ENCODE measurements around the gene SHB. TPM values are rescaled to one million over a fixed set of nuclear protein-coding genes. Genes with fewer than 3 reads are reported as not detected.

The SHB gene
- total RNA-seq, 1 donor from 2014 or later: 1.1 TPM

- H3K79me2 ChIP-seq (ENCODE audit: low read depth): no peaks in the 10 kb centered on the region
- Mint-ChIP-seq H3K4me1 (peaks cover 15% of the 10 kb centered on the region), H3K9me3 (no peaks in the 10 kb centered on the region), H3K4me3 (no peak overlapping the region), H3K27ac (no peak overlapping the region), H3K27me3 (ENCODE audit: insufficient read depth, low read depth) (no peaks in the 10 kb centered on the region), H3K36me3 (no peaks in the 10 kb centered on the region)
- H3K4me1 ChIP-seq: peaks cover 14% of the 10 kb centered on the region
- no peaks in the 10 kb centered on the region for H3K9me3 ChIP-seq (ENCODE audit: low read depth)
- H3K9ac ChIP-seq: no peak overlapping the region
- H3K4me3 ChIP-seq: no peak overlapping the region
- no peak for DNase-seq (ENCODE audit: low spot score)
- H3K4me2 ChIP-seq: no peak overlapping the region
- no peaks in the 10 kb centered on the region for H3F3A ChIP-seq (ENCODE audit: low read depth)
- H3K27me3 ChIP-seq: no peaks in the 10 kb centered on the region
- H3K36me3 ChIP-seq: no peaks in the 10 kb centered on the region
- no peak for TF ChIP-seq EZH2phosphoT487 (IDR thresholded peaks at IDR 0.05)
- TF ChIP-seq CTCF (IDR thresholded peaks at IDR 0.05): no peak
- TF ChIP-seq EZH2 (IDR thresholded peaks at IDR 0.05): no peak
- H3K27ac ChIP-seq: no peak overlapping the region
- H4K20me1 ChIP-seq (ENCODE audit: low read depth): no peaks in the 10 kb centered on the region
- H2AFZ ChIP-seq (replicated peaks): no peak overlapping the region
Observed at GRCh38 chr9:38096238-38096805, 27.3 kb upstream of the SHB start.

- no peak overlapping the region for H3K27ac Mint-ChIP-seq
- H3K27me3 Mint-ChIP-seq (ENCODE audit: insufficient read depth, low read depth): no peaks in the 10 kb centered on the region
- H3K79me2 ChIP-seq (ENCODE audit: low read depth): no peaks in the 10 kb centered on the region
- H3K36me3 ChIP-seq: no peaks in the 10 kb centered on the region
- no peak overlapping the region for H3K27ac ChIP-seq
- H3K27me3 ChIP-seq: peaks cover 6% of the 10 kb centered on the region
- no peaks in the 10 kb centered on the region for H4K20me1 ChIP-seq (ENCODE audit: low read depth)
- no peak for TF ChIP-seq EZH2phosphoT487 (IDR thresholded peaks at IDR 0.05)
- peaks cover 20% of the 10 kb centered on the region for H3K4me1 ChIP-seq
- H3K4me2 ChIP-seq: no peak overlapping the region
- no peak for DNase-seq (ENCODE audit: low spot score)
- no peaks in the 10 kb centered on the region for H3F3A ChIP-seq (ENCODE audit: low read depth)
- H3K9ac ChIP-seq: no peak overlapping the region
- H3K9me3 ChIP-seq (ENCODE audit: low read depth): no peaks in the 10 kb centered on the region
- H3K36me3 Mint-ChIP-seq: no peaks in the 10 kb centered on the region
- H3K9me3 Mint-ChIP-seq: no peaks in the 10 kb centered on the region
- H3K4me3 Mint-ChIP-seq: no peak overlapping the region
- peaks cover 34% of the 10 kb centered on the region for H3K4me1 Mint-ChIP-seq
- no peak overlapping the region for H3K4me3 ChIP-seq
- H2AFZ ChIP-seq (replicated peaks): no peak overlapping the region
Observed at GRCh38 chr9:38094165-38094564, 25.1 kb upstream of the SHB start.

- peaks cover 5% of the 10 kb centered on the region for H3K27me3 Mint-ChIP-seq (ENCODE audit: insufficient read depth, low read depth)
- H3K79me2 ChIP-seq (ENCODE audit: low read depth): no peaks in the 10 kb centered on the region
- no peak for TF ChIP-seq EZH2 (IDR thresholded peaks at IDR 0.05)
- TF ChIP-seq EZH2phosphoT487 (IDR thresholded peaks at IDR 0.05): no peak
- TF ChIP-seq CTCF (IDR thresholded peaks at IDR 0.05): no peak
- no peak overlapping the region for H3K27ac Mint-ChIP-seq
- no peaks in the 10 kb centered on the region for H3K36me3 Mint-ChIP-seq
- no peak overlapping the region for H3K4me3 ChIP-seq
- no peak for DNase-seq (ENCODE audit: low spot score)
- no peaks in the 10 kb centered on the region for H3K9me3 ChIP-seq (ENCODE audit: low read depth)
- H3K4me3 Mint-ChIP-seq: no peak overlapping the region
- H3K36me3 ChIP-seq: no peaks in the 10 kb centered on the region
- peaks cover 39% of the 10 kb centered on the region for H3K4me1 Mint-ChIP-seq
- no peaks in the 10 kb centered on the region for H3K9me3 Mint-ChIP-seq
- H2AFZ ChIP-seq (replicated peaks): no peak overlapping the region
- H3F3A ChIP-seq (ENCODE audit: low read depth): no peaks in the 10 kb centered on the region
- no peak overlapping the region for H3K9ac ChIP-seq
- no peaks in the 10 kb centered on the region for H4K20me1 ChIP-seq (ENCODE audit: low read depth)
- no peak overlapping the region for H3K4me2 ChIP-seq
- peaks cover 20% of the 10 kb centered on the region for H3K4me1 ChIP-seq
- H3K27ac ChIP-seq: no peak overlapping the region
- H3K27me3 ChIP-seq: peaks cover 6% of the 10 kb centered on the region
Observed at GRCh38 chr9:38092656-38093055, 23.6 kb upstream of the SHB start.

DNA sequence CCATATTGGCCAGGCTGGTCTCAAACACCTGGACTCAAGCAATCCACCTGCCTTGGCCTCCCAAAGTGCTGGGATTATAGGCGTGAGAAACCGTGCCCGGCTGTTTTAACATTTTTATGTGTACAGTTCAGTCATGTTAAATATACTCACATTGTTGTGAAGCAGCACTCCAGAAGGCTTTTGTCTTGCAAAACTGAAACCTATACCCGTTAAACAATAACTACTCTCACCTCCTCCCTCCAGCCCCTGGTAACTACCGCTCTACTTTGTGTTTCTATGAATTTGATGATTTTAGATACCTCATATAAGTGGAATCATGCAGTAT is 23.1 kb upstream of the SHB start:
- H3K4me3 ChIP-seq: no peak overlapping the region
- no peak overlapping the region for H3K4me3 Mint-ChIP-seq
- H3K27me3 ChIP-seq: peaks cover 6% of the 10 kb centered on the region
- no peak for DNase-seq (ENCODE audit: low spot score)
- no peaks in the 10 kb centered on the region for H3K36me3 ChIP-seq
- peaks cover 41% of the 10 kb centered on the region for H3K4me1 Mint-ChIP-seq
- no peaks in the 10 kb centered on the region for H3K79me2 ChIP-seq (ENCODE audit: low read depth)
- H3K9ac ChIP-seq: no peak overlapping the region
- no peak for TF ChIP-seq EZH2 (IDR thresholded peaks at IDR 0.05)
- TF ChIP-seq CTCF (IDR thresholded peaks at IDR 0.05): no peak
- TF ChIP-seq EZH2phosphoT487 (IDR thresholded peaks at IDR 0.05): no peak
- H3K36me3 Mint-ChIP-seq: no peaks in the 10 kb centered on the region
- H3K27me3 Mint-ChIP-seq (ENCODE audit: insufficient read depth, low read depth): peaks cover 6% of the 10 kb centered on the region
- H3K9me3 Mint-ChIP-seq: no peaks in the 10 kb centered on the region
- H3K9me3 ChIP-seq (ENCODE audit: low read depth): no peaks in the 10 kb centered on the region
- H2AFZ ChIP-seq (replicated peaks): no peak overlapping the region
- no peaks in the 10 kb centered on the region for H4K20me1 ChIP-seq (ENCODE audit: low read depth)
- no peak overlapping the region for H3K27ac Mint-ChIP-seq
- H3K27ac ChIP-seq: no peak overlapping the region
- peaks cover 16% of the 10 kb centered on the region for H3K4me1 ChIP-seq
- H3F3A ChIP-seq (ENCODE audit: low read depth): no peaks in the 10 kb centered on the region
- H3K4me2 ChIP-seq: no peak overlapping the region
